HEK293 (cell line): ENCODE data around the gene SPTY2D1.

Experiments used
- CTCF ChIA-PET: fragments of 350-600 bp; formaldehyde crosslinking; extraction: SDS; loops from one replicate; lab custom pipeline; 2021; ENCODE audit warnings: antibody characterized with exemption; lab: Yijun Ruan, JAX
- POLR2A ChIA-PET: fragments of 300-600 bp; formaldehyde crosslinking; extraction: SDS; loops from one replicate; lab custom pipeline; 2020; ENCODE audit warnings: antibody characterized with exemption, inconsistent platforms; lab: Yijun Ruan, JAX
- H3K27ac ChIP-seq: fragments of 200-500 bp; sonication (Bioruptor generic); 2 replicates; pipeline ENCODE4 v1.5.1; 2014; ENCODE audit warnings: low read depth, low read length, control low read depth, inconsistent platforms; ENCODE audit errors: extremely low read depth
- H3K36me3 ChIP-seq, 2 experiments: fragments of 200-500 bp in 1 of 2; sonication (Bioruptor generic) in 1 of 2; 1 replicate in 1 of 2; 2 replicates in 1 of 2; pipeline ENCODE4 v1.5.1; 2014 to 2017; ENCODE audit warnings: inconsistent platforms in 2 of 2, low read length in 2 of 2; ENCODE audit not compliant: control insufficient read depth in 2 of 2, insufficient read depth in 1 of 2
- H3K4me1 ChIP-seq: fragments of 200-500 bp; sonication (Bioruptor generic); 2 replicates; pipeline ENCODE4 v1.5.1; 2014; ENCODE audit warnings: mild to moderate bottlenecking, low read length, inconsistent platforms; ENCODE audit not compliant: control insufficient read depth, insufficient read depth
- H3K4me3 ChIP-seq: 2 replicates; pipeline ENCODE4 v1.5.1; 2011; ENCODE audit warnings: low read depth, mild to moderate bottlenecking, control low read depth, low read length, moderate library complexity
- H3K9me3 ChIP-seq: fragments of 200-500 bp; sonication (Bioruptor generic); 2 replicates; pipeline ENCODE4 v1.5.1; 2014; ENCODE audit warnings: low read depth, low read length, inconsistent platforms; ENCODE audit not compliant: control insufficient read depth, insufficient read depth
- AEBP2 ChIP-seq: fragments of 450-650 bp; formaldehyde crosslinking; IDR thresholded peaks from 2 replicates; pipeline ENCODE4 v1.5.1; 2016; ENCODE audit warnings: missing biosample characterization, missing genetic modification characterization, borderline replicate concordance
- BCL6B ChIP-seq: fragments of 450-650 bp; formaldehyde crosslinking; IDR thresholded peaks from 2 replicates; pipeline ENCODE4 v1.5.1; 2017; ENCODE audit warnings: missing biosample characterization, missing genetic modification characterization
- IKZF3 ChIP-seq: fragments of 450-650 bp; IDR thresholded peaks from 2 replicates; pipeline ENCODE4 v1.5.0; 2018; ENCODE audit warnings: missing biosample characterization, mild to moderate bottlenecking, missing genetic modification characterization, moderate library complexity
- INSM2 ChIP-seq: fragments of 450-650 bp; formaldehyde crosslinking; IDR thresholded peaks from 2 replicates; pipeline ENCODE4 v1.5.1; 2016; ENCODE audit warnings: missing biosample characterization, missing genetic modification characterization
- KLF10 ChIP-seq: fragments of 450-650 bp; IDR thresholded peaks from 2 replicates; pipeline ENCODE4 v1.5.1; 2018; ENCODE audit warnings: missing biosample characterization, mild to moderate bottlenecking, missing genetic modification characterization
- KLF9 ChIP-seq: fragments of 450-650 bp; formaldehyde crosslinking; IDR thresholded peaks from 2 replicates; pipeline ENCODE4 v1.5.1; 2016; ENCODE audit warnings: missing biosample characterization, missing genetic modification characterization, low read depth
- OSR2 ChIP-seq: fragments of 450-650 bp; formaldehyde crosslinking; IDR thresholded peaks from 2 replicates; pipeline ENCODE4 v1.5.1; 2016; ENCODE audit warnings: missing biosample characterization, missing genetic modification characterization
- REST ChIP-seq: fragments of 450-650 bp; formaldehyde crosslinking; IDR thresholded peaks from 2 replicates; pipeline ENCODE4 v1.5.1; 2016; ENCODE audit warnings: missing biosample characterization, missing genetic modification characterization
- YY2 ChIP-seq: fragments of 450-650 bp; formaldehyde crosslinking; IDR thresholded peaks from 2 replicates; pipeline ENCODE4 v1.5.1; 2016; ENCODE audit warnings: missing biosample characterization, missing genetic modification characterization
- ZBTB21 ChIP-seq: fragments of 450-650 bp; formaldehyde crosslinking; IDR thresholded peaks from 2 replicates; pipeline ENCODE4 v1.5.1; 2017; ENCODE audit warnings: missing biosample characterization, missing genetic modification characterization
- ZBTB26 ChIP-seq: fragments of 450-650 bp; formaldehyde crosslinking; optimal IDR thresholded peaks from 2 replicates; pipeline ENCODE3; 2016; ENCODE audit warnings: missing biosample characterization, mild to moderate bottlenecking, missing genetic modification characterization
- ZBTB44 ChIP-seq: fragments of 450-650 bp; IDR thresholded peaks from 2 replicates; pipeline ENCODE4 v1.5.1; 2018; ENCODE audit warnings: missing biosample characterization, mild to moderate bottlenecking, missing genetic modification characterization
- ZNF121 ChIP-seq: fragments of 450-650 bp; formaldehyde crosslinking; IDR thresholded peaks from 2 replicates; pipeline ENCODE4 v1.5.1; 2016; ENCODE audit warnings: missing biosample characterization, missing genetic modification characterization
- ZNF133 ChIP-seq: fragments of 450-650 bp; formaldehyde crosslinking; IDR thresholded peaks from 2 replicates; pipeline ENCODE4 v1.5.1; 2016; ENCODE audit warnings: missing biosample characterization, missing genetic modification characterization
- ZNF274 ChIP-seq, 2 experiments: fragments of 200-500 bp in 1 of 2; fragments of 450-650 bp in 1 of 2; sonication (Bioruptor generic) in 1 of 2; formaldehyde crosslinking in 1 of 2; IDR thresholded peaks; 2 replicates each; pipeline versions ENCODE4 v1.5.1 to v1.6.1; 2014 to 2016; ENCODE audit warnings: borderline replicate concordance in 1 of 2, inconsistent platforms in 1 of 2, low read length in 1 of 2, missing biosample characterization in 1 of 2, missing genetic modification characterization in 1 of 2
- ZNF341 ChIP-seq: fragments of 450-650 bp; formaldehyde crosslinking; IDR thresholded peaks from 2 replicates; pipeline ENCODE4; 2016; ENCODE audit warnings: low read depth, missing biosample characterization, missing genetic modification characterization
- ZNF585B ChIP-seq: fragments of 450-650 bp; formaldehyde crosslinking; IDR thresholded peaks from 2 replicates; pipeline ENCODE4 v1.5.1; 2016; ENCODE audit warnings: missing biosample characterization, missing genetic modification characterization
- ZNF626 ChIP-seq: fragments of 450-650 bp; sonication (Bioruptor Pico); formaldehyde crosslinking; IDR thresholded peaks from 2 replicates; pipeline ENCODE4 v1.5.1; 2018; ENCODE audit warnings: missing biosample characterization, missing genetic modification characterization, inconsistent platforms
- ZNF654 ChIP-seq: fragments of 450-650 bp; formaldehyde crosslinking; IDR thresholded peaks from 2 replicates; pipeline ENCODE4 v1.5.1; 2016; ENCODE audit warnings: low read depth, missing biosample characterization, missing genetic modification characterization
- ZNF701 ChIP-seq: fragments of 450-650 bp; formaldehyde crosslinking; IDR thresholded peaks from 2 replicates; pipeline ENCODE4 v1.5.1; 2016; ENCODE audit warnings: missing biosample characterization, missing genetic modification characterization
- ZNF843 ChIP-seq: fragments of 450-650 bp; formaldehyde crosslinking; IDR thresholded peaks from 2 replicates; pipeline ENCODE4 v1.5.1; 2016; ENCODE audit warnings: missing biosample characterization, missing genetic modification characterization
- ZSCAN16 ChIP-seq: fragments of 450-650 bp; formaldehyde crosslinking; IDR thresholded peaks from 2 replicates; pipeline ENCODE4 v1.5.1; 2016; ENCODE audit warnings: missing biosample characterization, missing genetic modification characterization

Gene SPTY2D1

GRCh38 chr11:18580113-18580766 is 53.9 kb downstream of the SPTY2D1 start:
- Histone ChIP-seq H3K4me1 (no peaks in the 10 kb centered on the region), H3K4me3 (no peak overlapping the region), H3K9me3 (no peaks in the 10 kb centered on the region), H3K36me3 (peaks cover 0 to 6% of the 10 kb centered on the region in 2 experiments; a peak in 2 of 3 replicates), H3K27ac (no peak overlapping the region)
- POLR2A ChIA-PET = interaction anchor here (0.7 to 2.5 kb wide), 3 partner anchors 8 to 54 kb away, joined by 3 to 7 read pairs (median 5); partner anchors contain the start of genes SPTY2D1 and UEVLD
- CTCF ChIA-PET = interaction anchor here (1.2 kb wide), 2 partner anchors 8 to 114 kb away, joined by 3 to 4 read pairs; partner anchors contain the start of gene UEVLD
- TF ChIP-seq ZNF585B (tag by site-specific recombination) = no peak
- TF ChIP-seq ZBTB21 = no peak
- no peak for TF ChIP-seq YY2 (tag by site-specific recombination)
- TF ChIP-seq ZNF133 (tag by site-specific recombination) = no peak
- TF ChIP-seq REST (tag by site-specific recombination) = no peak
- TF ChIP-seq KLF9 (tag by site-specific recombination) = no peak
- no peak for TF ChIP-seq KLF10 (tag by site-specific recombination)
- TF ChIP-seq INSM2 (tag by site-specific recombination) = no peak
- no peak for TF ChIP-seq BCL6B (tag by site-specific recombination)
- no peak for TF ChIP-seq ZNF843 (tag by site-specific recombination)

- H3K9me3 ChIP-seq = no peaks in the 10 kb centered on the region
- POLR2A ChIA-PET = interaction anchor here (0.7 to 2.5 kb wide), 4 partner anchors 9 to 55 kb away, joined by 3 to 7 read pairs (median 4); partner anchors contain the start of genes SPTY2D1 and UEVLD
- peaks cover 0 to 13% of the 10 kb centered on the region in 2 experiments; a peak in 2 of 3 replicates for H3K36me3 ChIP-seq
- H3K4me3 ChIP-seq = no peak overlapping the region
- CTCF ChIA-PET = interaction anchor here (1.2 to 2.1 kb wide), 3 partner anchors 9 to 115 kb away, joined by 3 to 5 read pairs (median 4); partner anchors contain the start of gene UEVLD
- no peak overlapping the region for H3K27ac ChIP-seq
- H3K4me1 ChIP-seq = no peaks in the 10 kb centered on the region
- TF ChIP-seq ZNF701 (tag by site-specific recombination) (no peak), ZBTB44 (no peak), OSR2 (no peak), AEBP2 (tag by site-specific recombination) (no peak), IKZF3 (tag by site-specific recombination) (no peak), ZNF121 (tag by site-specific recombination) (no peak), ZNF341 (tag by site-specific recombination) (no peak), ZNF626 (no peak), ZNF654 (tag by site-specific recombination) (no peak), ZBTB26 (no peak), ZNF274 (IDR thresholded peaks at IDR 0.05; ENCODE audit: low read length) (no peak), ZNF274 (tag by site-specific recombination; IDR thresholded peaks at IDR 0.05; ENCODE audit: borderline replicate concordance) (no peak), ZSCAN16 (no peak)
Observed at GRCh38 chr11:18578975-18579598, 55.1 kb downstream of the SPTY2D1 start.
